Measurements from ENCODE around the gene BACH2. TPM values are rescaled to one million over a fixed set of nuclear protein-coding genes. Genes with fewer than 3 reads are reported as not detected.

BACH2 gene
- total RNA-seq, 1 experiment from 2014 or later = 3.3 TPM

- Histone ChIP-seq H4K20me1 (ENCODE audit: insufficient read depth) (no peaks in the 10 kb centered on the region), H3K4me1 (ENCODE audit: control insufficient read depth in 1 of 2, insufficient read depth in 2 of 2, low read length in 2 of 2) (no peaks in the 10 kb centered on the region), H3K9ac (ENCODE audit: low read length) (no peak overlapping the region), H3K9me2 (ENCODE audit: insufficient read depth) (no peaks in the 10 kb centered on the region), H3K27me3 (ENCODE audit: insufficient read depth, low read length) (no peaks in the 10 kb centered on the region), H3K79me2 (ENCODE audit: insufficient read depth, low read length) (no peaks in the 10 kb centered on the region), H3K27ac (ENCODE audit: low read depth, low read length) (no peak overlapping the region), H3K9me3 (ENCODE audit: control insufficient read depth in 1 of 2, insufficient read depth in 1 of 2, low read depth in 1 of 2, low read length in 2 of 2) (no peaks in the 10 kb centered on the region), H3K4me3 (replicated peaks in 1 of 2; ENCODE audit: low read depth in 1 of 2, low read length in 2 of 2) (no peak overlapping the region), H3K36me3 (ENCODE audit: control insufficient read depth in 1 of 2, insufficient read depth in 2 of 2, low read length in 2 of 2) (no peaks in the 10 kb centered on the region), H3K4me2 (ENCODE audit: low read length) (no peak overlapping the region), H2AFZ (ENCODE audit: low read depth, low read length, poor library complexity, severe bottlenecking) (no peak overlapping the region)
- BruUV-seq (replicated peaks) = no TSS peak
- ATAC-seq (no peak), DNase-seq (ENCODE audit: low read depth, low spot score) (no peak)
- RAD21 ChIA-PET (ENCODE audit: low non-redundant PET in 1 of 2, low total read pairs in 2 of 2, uncharacterized antibody in 2 of 2, unreplicated experiment in 2 of 2) = no interaction called here
- TF ChIP-seq YY1 (IDR thresholded peaks at IDR 0.05; ENCODE audit: extremely low read depth, insufficient replicate concordance, low read depth, low read length) = no peak
- TF ChIP-seq ZFX (IDR thresholded peaks at IDR 0.05) = no peak
- TF ChIP-seq CEBPB (IDR thresholded peaks at IDR 0.05; ENCODE audit: low read depth) = no peak
- TF ChIP-seq EZH2 (IDR thresholded peaks at IDR 0.05) = no peak
- no peak for TF ChIP-seq SRF (IDR thresholded peaks at IDR 0.05; ENCODE audit: low read depth)
- no peak for TF ChIP-seq RAD21 (IDR thresholded peaks at IDR 0.05; ENCODE audit: low read depth)
- no peak for TF ChIP-seq ZNF274 (IDR thresholded peaks at IDR 0.05; ENCODE audit: low read depth, low read length)
- TF ChIP-seq ZBTB33 (IDR thresholded peaks at IDR 0.05; ENCODE audit: extremely low read depth, insufficient replicate concordance, low read length) = no peak
- TF ChIP-seq EZH2phosphoT487 (IDR thresholded peaks at IDR 0.05; ENCODE audit: borderline replicate concordance) = no peak
- TF ChIP-seq EGR1 (IDR thresholded peaks at IDR 0.05; ENCODE audit: low read depth) = no peak
- CTCF ChIA-PET = no interaction called here
- intact Hi-C loops (cut with micrococcal nuclease) = no loop called here
- POLR2A ChIA-PET = no interaction called here
These were observed 345.7 kb downstream of the BACH2 start for GRCh38 chr6:89950879-89951391.

Measured in HCT116 (cell line).